ENCODE data around the gene TTC17. TPM values are rescaled to one million over a fixed set of nuclear protein-coding genes. Genes with fewer than 3 reads are reported as not detected.

Gene TTC17
- total and polyA plus RNA-seq, 2 of the 8 experiments (the other 6 are each of a cell fraction or from before 2014, with no cell fraction given): 65.1 to 80.1 TPM

- no peak for TF ChIP-seq SP4 (IDR thresholded peaks at IDR 0.05; ENCODE audit: low read length)
- no peak for TF ChIP-seq SP2 (IDR thresholded peaks at IDR 0.05; ENCODE audit: low read length)
- no peak for TF ChIP-seq MAX (IDR thresholded peaks at IDR 0.05)
- TF ChIP-seq ATF2 (IDR thresholded peaks at IDR 0.05; ENCODE audit: low read length): no peak
- no peak for TF ChIP-seq RFX5 (IDR thresholded peaks at IDR 0.05; ENCODE audit: borderline replicate concordance, low read depth, low read length)
- no peak for TF ChIP-seq SIN3A (conservative IDR thresholded peaks at IDR 0.05 in 1 of 2, IDR thresholded peaks at IDR 0.05 in 1 of 2; ENCODE audit: low read depth in 1 of 2, low read length in 2 of 2)
- no peak for TF ChIP-seq EGR1 (IDR thresholded peaks at IDR 0.05; ENCODE audit: borderline replicate concordance, low read depth, low read length)
- no peak for TF ChIP-seq BCL11A (IDR thresholded peaks at IDR 0.05; ENCODE audit: low read depth in 2 of 2, low read length in 2 of 2)
- TF ChIP-seq GABPA (IDR thresholded peaks at IDR 0.05; ENCODE audit: borderline replicate concordance, insufficient read depth, low read length): no peak
- Histone ChIP-seq H2BK12ac (ENCODE audit: low read depth, low read length) (no peak overlapping the region), H4K5ac (ENCODE audit: insufficient read length, low read depth, low read length) (peak overlapping the region; percentile 89), H3K4me1 (replicated peaks in 1 of 4; ENCODE audit: control insufficient read depth in 3 of 4, insufficient read depth in 4 of 4, low read length in 3 of 4) (peaks cover 0 to 6% (median 4%) of the 10 kb centered on the region in 4 experiments; a peak in 3 of 7 replicates), H3K79me2 (ENCODE audit: control insufficient read depth in 1 of 2, insufficient read depth in 2 of 2, low read length in 2 of 2) (peaks cover 21 to 43% of the 10 kb centered on the region in 2 experiments), H3K18ac (ENCODE audit: extremely low read depth, low read length) (0 out of 2 replicates have a peak overlapping the region, but pooled peaks have one; percentile 62), H3K14ac (ENCODE audit: insufficient read length) (no peak overlapping the region), H2AFZ (ENCODE audit: low read length) (peak overlapping the region; percentile 69; the same call in 1 of the 2 replicates), H3K9ac (replicated peaks in 1 of 4; ENCODE audit: extremely low read depth in 1 of 4, low read depth in 3 of 4, low read length in 3 of 4) (peak overlapping the region; percentile 91 to 99 (median 98)), H3K23ac (ENCODE audit: insufficient read length) (no peak overlapping the region), H2BK20ac (ENCODE audit: low read length) (no peak overlapping the region), H2BK120ac (replicated peaks; ENCODE audit: low read depth, low read length) (peak overlapping the region; percentile 59), H3K79me1 (ENCODE audit: low read depth, low read length) (peaks cover 2% of the 10 kb centered on the region; the same call in 1 of the 2 replicates), H4K91ac (replicated peaks; ENCODE audit: insufficient read length, low read length) (no peak overlapping the region), H2BK5ac (ENCODE audit: low read depth, low read length) (peak overlapping the region; percentile 99), H3K9me3 (ENCODE audit: insufficient read depth in 2 of 2, low read depth in 1 of 2, low read length in 1 of 2) (no peaks in the 10 kb centered on the region), H4K8ac (ENCODE audit: extremely low read depth, insufficient read depth, low read length) (peak overlapping the region; percentile 91; the same call in 1 of the 2 replicates), H4K20me1 (replicated peaks in 1 of 2; ENCODE audit: control insufficient read depth in 1 of 2, insufficient read depth in 2 of 2, low read length in 2 of 2) (peaks cover 0 to 5% of the 10 kb centered on the region in 2 experiments), H2BK15ac (ENCODE audit: low read length) (no peak overlapping the region), H3K4me2 (ENCODE audit: insufficient read depth in 1 of 2, low read depth in 2 of 2, low read length in 2 of 2) (peak overlapping the region; percentile 89 to 92), H3K36me3 (ENCODE audit: control insufficient read depth in 2 of 4, insufficient read depth in 4 of 4, low read length in 3 of 4) (no peaks in the 10 kb centered on the region), H3K4ac (replicated peaks; ENCODE audit: insufficient read length, low read depth, low read length) (peak overlapping the region; percentile 40), H3K4me3 (ENCODE audit: extremely low read depth in 1 of 4, insufficient read depth in 2 of 4, low read depth in 3 of 4, low read length in 4 of 4) (peak overlapping the region; percentile 71 to 97 (median 88)), H3K27ac (ENCODE audit: low read depth, low read length) (peak overlapping the region; percentile 98), H2AK5ac (ENCODE audit: low read depth, low read length) (no peak overlapping the region), H3K56ac (replicated peaks; ENCODE audit: insufficient read length, low read depth, low read length) (no peak overlapping the region), H3K23me2 (ENCODE audit: low read depth, low read length) (peaks cover 4% of the 10 kb centered on the region; the same call in 1 of the 2 replicates), H3K27me3 (replicated peaks in 1 of 4; ENCODE audit: control insufficient read depth in 3 of 4, extremely low read depth in 1 of 4, insufficient read depth in 3 of 4, low read length in 3 of 4) (no peaks in the 10 kb centered on the region)
- ChIA-PET POLR2A (ENCODE audit: partially characterized antibody) (interaction anchor here (0.8 to 4.8 kb wide), 8 partner anchors 9 to 46 kb away, joined by 3 to 38 read pairs (median 5); partner anchors contain the start of gene API5), CTCF (ENCODE audit: partially characterized antibody) (interaction anchor here (1.6 kb wide), 1 partner anchor 75 kb away, joined by 3 read pairs; no protein-coding TSS in a partner anchor)
- FAIRE-seq (no peak), DNase-seq (ENCODE audit: low read depth in 1 of 2, low spot score in 2 of 2) (no peak)
- 17% methylated on average over 16 of the region's 16 CpGs; no CpG with 5 or more reads in 1 of the 2 experiments for WGBS, 2 experiments (ENCODE audit: extremely low coverage in 1 of 2, insufficient coverage in 1 of 2, insufficient read length in 1 of 2, insufficient replicate concordance in 2 of 2, low coverage in 1 of 2, low lambda C conversion rate in 2 of 2, missing lambda C conversion rate in 1 of 2)
These were observed 380 bp upstream of the TTC17 start for GRCh38 chr11:43358279-43358800.

Measured in H1 (cell line).